ENCODE data around the gene SEPTIN8.

Gene SEPTIN8

GRCh38 chr5:132718544-132719312, 58.3 kb downstream of the SEPTIN8 start:
- DNase-seq (ENCODE audit: extremely low read depth in 1 of 2, low read depth in 1 of 2): no peak

- no peak for DNase-seq (ENCODE audit: extremely low read depth in 1 of 2, low read depth in 1 of 2)
Observed at GRCh38 chr5:132714456-132715307, 62.4 kb downstream of the SEPTIN8 start.

- no peak for DNase-seq (ENCODE audit: extremely low read depth in 1 of 2, low read depth in 1 of 2)
Observed at GRCh38 chr5:132708645-132709044, 68.4 kb downstream of the SEPTIN8 start.

GRCh38 chr5:132704875-132705274, 72.2 kb downstream of the SEPTIN8 start:
- DNase-seq (ENCODE audit: extremely low read depth in 1 of 2, low read depth in 1 of 2): no peak

Measured in stimulated activated CD8-positive, alpha-beta memory T cell treated with anti-CD3 and anti-CD28 coated beads, Interleukin-7, amount 100 ng/mL, for 48 hours (primary cell).